SK-N-SH (cell line): ENCODE data around the gene SCFD1. TPM values are rescaled to one million over a fixed set of nuclear protein-coding genes. Genes with fewer than 3 reads are reported as not detected.
"Not testable (repeated sequence)": the region's sequence is repeated elsewhere in the genome, so short reads cannot be mapped to it uniquely, and the experiment has no call there.

Experiments used
- CTCF ChIA-PET: fragments of 300-600, 350-600 bp; formaldehyde crosslinking; extraction: SDS; loops from one replicate; lab custom pipeline; 2021; lab: Yijun Ruan, JAX
- POLR2A ChIA-PET: fragments of 350-600 bp; sonication (Branson Sonifier 250); formaldehyde crosslinking; extraction: SDS; loops from one replicate; lab custom pipeline; 2020; ENCODE audit warnings: antibody characterized with exemption, inconsistent platforms; lab: Yijun Ruan, JAX
- DNase-seq: peaks from one replicate; pipeline ENCODE4 v3.0.0; 2012
- H2AFZ ChIP-seq: fragments of 200-600 bp; sonication (generic); 2 replicates; pipeline ENCODE4 v1.8.1; 2016; ENCODE audit warnings: antibody characterized with exemption, mild to moderate bottlenecking, low read depth
- H3F3A ChIP-seq: fragments of 200-600 bp; sonication (generic); replicated peaks from 2 replicates; pipeline ENCODE3; 2016; ENCODE audit warnings: antibody characterized with exemption, mild to moderate bottlenecking; ENCODE audit not compliant: insufficient read depth
- H3K27ac ChIP-seq, 2 experiments: fragments of 200-500 bp in 1 of 2; fragments of 200-600 bp in 1 of 2; sonication (Bioruptor generic) in 1 of 2; sonication (generic), shearing (Covaris generic) in 1 of 2; 2 replicates each; pipeline versions ENCODE4 v1.5.1 to v1.6.1; 2014 to 2016; ENCODE audit warnings: low read depth in 2 of 2, inconsistent platforms in 1 of 2, low read length in 1 of 2, mild to moderate bottlenecking in 1 of 2, mixed read lengths in 1 of 2
- H3K27me3 ChIP-seq: fragments of 200-600 bp; sonication (generic), shearing (Covaris generic); 2 replicates; pipeline ENCODE4 v1.6.1; 2016; ENCODE audit warnings: mixed run types; ENCODE audit not compliant: insufficient read depth
- H3K36me3 ChIP-seq, 2 experiments: fragments of 200-500 bp in 1 of 2; fragments of 200-600 bp in 1 of 2; sonication (Bioruptor generic) in 1 of 2; sonication (generic) in 1 of 2; replicated peaks in 1 of 2; 2 replicates each; pipeline versions ENCODE3 to v1.5.1; 2014 to 2016; ENCODE audit warnings: low read length in 1 of 2, mild to moderate bottlenecking in 1 of 2; ENCODE audit not compliant: insufficient read depth in 2 of 2, control insufficient read depth in 1 of 2
- H3K4me1 ChIP-seq, 2 experiments: fragments of 200-500 bp in 1 of 2; fragments of 200-600 bp in 1 of 2; sonication (Bioruptor generic) in 1 of 2; sonication (generic), shearing (Covaris generic) in 1 of 2; 2 replicates each; pipeline versions ENCODE4 v1.5.1 to v1.6.1; 2014 to 2016; ENCODE audit warnings: low read depth in 1 of 2, low read length in 1 of 2, mixed run types in 1 of 2; ENCODE audit not compliant: insufficient read depth in 2 of 2, control insufficient read depth in 1 of 2
- H3K4me2 ChIP-seq: fragments of 200-600 bp; sonication (generic), shearing (Covaris generic); 2 replicates; pipeline ENCODE4 v1.6.1; 2017; ENCODE audit warnings: mixed run types
- H3K4me3 ChIP-seq, 2 experiments: fragments of 200-500 bp in 1 of 2; fragments of 200-600 bp in 1 of 2; sonication (Bioruptor generic) in 1 of 2; sonication (generic), shearing (Covaris generic) in 1 of 2; 2 replicates each; pipeline versions ENCODE4 v1.5.1 to v1.8.1; 2014 to 2016; ENCODE audit warnings: low read depth in 2 of 2, inconsistent platforms in 1 of 2, low read length in 1 of 2, mild to moderate bottlenecking in 1 of 2, mixed read lengths in 1 of 2, moderate library complexity in 1 of 2
- H3K79me2 ChIP-seq: fragments of 200-600 bp; sonication (generic); 2 replicates; pipeline ENCODE4 v1.8.1; 2017; ENCODE audit warnings: mild to moderate bottlenecking; ENCODE audit not compliant: insufficient read depth
- H3K9ac ChIP-seq: fragments of 200-600 bp; sonication (generic); 2 replicates; pipeline ENCODE4 v1.6.1; 2017; ENCODE audit warnings: mixed run types
- H3K9me2 ChIP-seq: fragments of 200-600 bp; sonication (generic); 2 replicates; pipeline ENCODE4 v1.6.1; 2017; ENCODE audit warnings: mixed run types
- H3K9me3 ChIP-seq: fragments of 200-600 bp; sonication (generic); 2 replicates; pipeline ENCODE4 v1.6.1; 2017; ENCODE audit warnings: mixed run types, mild to moderate bottlenecking, moderate library complexity
- H4K20me1 ChIP-seq: fragments of 200-600 bp; sonication (generic); 2 replicates; pipeline ENCODE4 v1.6.1; 2017; ENCODE audit warnings: mild to moderate bottlenecking, mixed run types; ENCODE audit not compliant: insufficient read depth
- REST ChIP-seq: IDR thresholded peaks from 2 replicates; pipeline ENCODE4 v1.6.1; 2012; ENCODE audit warnings: mild to moderate bottlenecking, low read depth, low read length, moderate library complexity
- WGBS: methylation state at CpG from one replicate; pipeline ENCODE4 v1.1.6; 2017; ENCODE audit warnings: low lambda C conversion rate; 5-methylcytosine and 5-hydroxymethylcytosine counted together
- polyA plus RNA-seq, 3 experiments: library from polyadenylated mRNA; depleted of rRNA; stranded (reverse); fragments of >200 nt; gene quantifications; 2 replicates each; pipeline ENCODE4 v1.2.3, GENCODE V29; 2012
- TF ChIP-seq, protein P1 (sequence below): fragments of 200-600 bp; sonication (generic); IDR thresholded peaks from 2 replicates; pipeline ENCODE4 v1.6.1; 2017; ENCODE audit warnings: antibody characterized with exemption, mild to moderate bottlenecking, moderate library complexity

Gene SCFD1
- polyA plus RNA-seq, 1 of the 3 experiments (the other 2 are of a cell fraction): 31.4 TPM

- no peak for TF ChIP-seq REST
- TF ChIP-seq, protein P1, sequence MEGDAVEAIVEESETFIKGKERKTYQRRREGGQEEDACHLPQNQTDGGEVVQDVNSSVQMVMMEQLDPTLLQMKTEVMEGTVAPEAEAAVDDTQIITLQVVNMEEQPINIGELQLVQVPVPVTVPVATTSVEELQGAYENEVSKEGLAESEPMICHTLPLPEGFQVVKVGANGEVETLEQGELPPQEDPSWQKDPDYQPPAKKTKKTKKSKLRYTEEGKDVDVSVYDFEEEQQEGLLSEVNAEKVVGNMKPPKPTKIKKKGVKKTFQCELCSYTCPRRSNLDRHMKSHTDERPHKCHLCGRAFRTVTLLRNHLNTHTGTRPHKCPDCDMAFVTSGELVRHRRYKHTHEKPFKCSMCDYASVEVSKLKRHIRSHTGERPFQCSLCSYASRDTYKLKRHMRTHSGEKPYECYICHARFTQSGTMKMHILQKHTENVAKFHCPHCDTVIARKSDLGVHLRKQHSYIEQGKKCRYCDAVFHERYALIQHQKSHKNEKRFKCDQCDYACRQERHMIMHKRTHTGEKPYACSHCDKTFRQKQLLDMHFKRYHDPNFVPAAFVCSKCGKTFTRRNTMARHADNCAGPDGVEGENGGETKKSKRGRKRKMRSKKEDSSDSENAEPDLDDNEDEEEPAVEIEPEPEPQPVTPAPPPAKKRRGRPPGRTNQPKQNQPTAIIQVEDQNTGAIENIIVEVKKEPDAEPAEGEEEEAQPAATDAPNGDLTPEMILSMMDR: peak; percentile 54
- Histone ChIP-seq H3K9ac (no peak overlapping the region), H3K4me2 (no peak overlapping the region), H3K79me2 (no peaks in the 10 kb centered on the region; the same call in 1 of the 2 replicates), H2AFZ (no peak overlapping the region), H3K27ac (no peak overlapping the region), H3F3A (no peaks in the 10 kb centered on the region), H3K4me1 (no peaks in the 10 kb centered on the region), H3K9me2 (no peaks in the 10 kb centered on the region), H3K4me3 (no peak overlapping the region; a peak in 1 of 4 replicates), H3K9me3 (no peaks in the 10 kb centered on the region), H3K36me3 (peaks cover 37 to 52% of the 10 kb centered on the region in 2 experiments), H3K27me3 (no peaks in the 10 kb centered on the region), H4K20me1 (no peaks in the 10 kb centered on the region)
- ChIA-PET POLR2A (no interaction called here), CTCF (interaction anchor here (0.7 to 1.6 kb wide), 4 partner anchors 10 to 597 kb away, joined by 3 to 5 read pairs (median 3); no protein-coding TSS in a partner anchor)
- peak; percentile 26 for DNase-seq
- WGBS: 80% methylated on average over 2 of the region's 2 CpGs
These were observed 59.7 kb downstream of the SCFD1 start for GRCh38 chr14:30681752-30682355.

DNA sequence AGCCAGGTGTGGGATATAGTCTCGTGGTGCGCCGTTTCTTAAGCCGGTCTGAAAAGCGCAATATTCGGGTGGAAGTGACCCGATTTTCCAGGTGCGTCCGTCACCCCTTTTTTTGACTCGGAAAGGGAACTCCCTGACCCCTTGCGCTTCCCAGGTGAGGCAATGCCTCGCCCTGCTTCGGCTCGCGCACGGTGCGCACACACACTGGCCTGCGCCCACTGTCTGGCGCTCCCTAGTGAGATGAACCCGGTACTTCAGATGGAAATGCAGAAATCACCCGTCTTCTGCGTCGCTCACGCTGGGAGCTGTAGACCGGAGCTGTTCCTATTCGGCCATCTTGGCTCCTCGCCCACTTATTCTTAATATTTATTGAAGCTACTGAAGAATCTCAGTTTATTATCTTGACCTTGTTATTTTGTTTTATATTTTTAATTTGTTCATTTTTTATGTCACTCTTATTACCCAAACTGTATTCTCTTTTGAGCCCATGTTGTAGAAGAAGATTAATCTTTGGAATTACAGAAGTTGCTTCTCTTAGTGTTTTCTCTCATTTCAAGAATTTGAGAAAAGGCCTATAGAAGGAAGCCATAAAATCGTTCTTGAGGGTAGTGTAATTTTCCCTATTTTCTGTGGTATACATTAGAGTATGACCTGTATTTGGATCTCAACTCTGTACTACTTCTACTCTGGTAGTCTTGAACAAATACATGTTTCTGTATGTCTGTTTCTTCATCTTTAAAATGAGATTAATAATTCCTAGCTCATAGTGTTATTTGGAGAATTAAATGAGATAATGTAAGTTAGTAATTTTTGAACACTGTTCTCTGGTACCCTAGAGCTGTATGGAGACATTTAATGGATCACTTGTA is 68.6 kb downstream of the SCFD1 start:
- H3K4me2 ChIP-seq, DNase-seq, CTCF ChIA-PET, H3F3A ChIP-seq, H3K4me1 ChIP-seq, H3K9me2 ChIP-seq, H3K79me2 ChIP-seq, H3K4me3 ChIP-seq, H2AFZ ChIP-seq, H4K20me1 ChIP-seq, H3K27ac ChIP-seq, H3K9me3 ChIP-seq, H3K27me3 ChIP-seq, H3K9ac ChIP-seq, POLR2A ChIA-PET: not testable (repeated sequence)
- H3K36me3 ChIP-seq: peaks cover 18 to 36% of the 10 kb centered on the region in 2 experiments
- 83% methylated on average over 8 of the region's 28 CpGs for WGBS
